Liver (tissue), 9 donors: ENCODE measurements around the gene ZBTB26. TPM values are rescaled to one million over a fixed set of nuclear protein-coding genes. Genes with fewer than 3 reads are reported as not detected.

Experiments used
- DNase-seq: peaks from one replicate; pipeline ENCODE4 v3.0.0-alpha.2; 2017; ENCODE audit warnings: low spot score
- H3K27ac ChIP-seq, 2 donors: one replicate each; pipeline ENCODE4 v1.7.0; 2013; ENCODE audit warnings: inconsistent platforms in 2 of 2, low read length in 2 of 2, control low read depth in 1 of 2, low read depth in 1 of 2, mild to moderate bottlenecking in 1 of 2
- H3K27me3 ChIP-seq, 4 donors: one replicate each; pipeline versions ENCODE4 v1.6.1 to v1.7.0; 2013; ENCODE audit warnings: low read length in 3 of 4, inconsistent platforms in 1 of 4, mild to moderate bottlenecking in 1 of 4, moderate library complexity in 1 of 4; ENCODE audit not compliant: control insufficient read depth in 4 of 4, insufficient read depth in 4 of 4
- H3K36me3 ChIP-seq, 4 donors: one replicate each; pipeline versions ENCODE4 v1.6.1 to v1.7.0; 2013; ENCODE audit warnings: low read length in 3 of 4, mild to moderate bottlenecking in 3 of 4, low read depth in 1 of 4, moderate library complexity in 1 of 4; ENCODE audit not compliant: control insufficient read depth in 4 of 4, insufficient read depth in 3 of 4
- H3K4me1 ChIP-seq, 4 donors: one replicate each; pipeline versions ENCODE4 v1.6.1 to v1.7.0; 2013; ENCODE audit warnings: low read length in 3 of 4, mild to moderate bottlenecking in 3 of 4, moderate library complexity in 1 of 4; ENCODE audit not compliant: control insufficient read depth in 4 of 4, insufficient read depth in 4 of 4
- H3K4me3 ChIP-seq, 3 donors: one replicate each; pipeline versions ENCODE4 v1.6.1 to v1.7.0; 2013; ENCODE audit warnings: low read length in 3 of 3, control low read depth in 1 of 3, low read depth in 1 of 3, mild to moderate bottlenecking in 1 of 3
- H3K9ac ChIP-seq, 2 donors: one replicate each; pipeline ENCODE4 v1.7.0; 2013; ENCODE audit warnings: low read length in 2 of 2, mild to moderate bottlenecking in 2 of 2, moderate library complexity in 2 of 2, control low read depth in 1 of 2, low read depth in 1 of 2
- H3K9me3 ChIP-seq, 4 donors: one replicate each; pipeline versions ENCODE4 v1.6.1 to v1.7.0; 2013; ENCODE audit warnings: low read length in 3 of 4; ENCODE audit not compliant: control insufficient read depth in 4 of 4
- ATF3 ChIP-seq: IDR thresholded peaks from 2 replicates; pipeline ENCODE4 v1.6.1; 2016; ENCODE audit warnings: antibody characterized with exemption
- CTCF ChIP-seq: fragments of 150-350 bp; IDR thresholded peaks from 2 replicates; pipeline ENCODE4 v1.5.1; 2017; ENCODE audit warnings: improper control_type of control experiment, low read depth, low read length; ENCODE audit not compliant: missing input control
- EGR1 ChIP-seq, 2 donors: IDR thresholded peaks; 2 replicates each; pipeline ENCODE4 v1.6.1; 2016 to 2018; ENCODE audit warnings: antibody characterized with exemption in 2 of 2, low read depth in 2 of 2
- FOXA1 ChIP-seq: IDR thresholded peaks from 2 replicates; pipeline ENCODE4 v1.6.1; 2016; ENCODE audit warnings: antibody characterized with exemption
- FOXA2 ChIP-seq: IDR thresholded peaks from 2 replicates; pipeline ENCODE4 v1.6.1; 2016; ENCODE audit warnings: antibody characterized with exemption
- GABPA ChIP-seq, 2 donors: IDR thresholded peaks in 1 of 2; conservative IDR thresholded peaks in 1 of 2; 2 replicates each; pipeline ENCODE4 v1.6.1; 2016; ENCODE audit warnings: antibody characterized with exemption in 2 of 2, mild to moderate bottlenecking in 1 of 2, moderate library complexity in 1 of 2
- HNF4A ChIP-seq, 2 donors: conservative IDR thresholded peaks; 2 replicates each; pipeline ENCODE4 v1.6.1; 2016; ENCODE audit warnings: antibody characterized with exemption in 2 of 2, mild to moderate bottlenecking in 2 of 2
- HNF4G ChIP-seq: IDR thresholded peaks from 2 replicates; pipeline ENCODE4 v1.6.1; 2016; ENCODE audit warnings: antibody characterized with exemption
- JUND ChIP-seq, 2 donors: IDR thresholded peaks; 2 replicates each; pipeline ENCODE4 v1.6.1; 2016; ENCODE audit warnings: antibody characterized with exemption in 2 of 2
- MAX ChIP-seq: IDR thresholded peaks from 2 replicates; pipeline ENCODE4 v1.6.1; 2016; ENCODE audit warnings: antibody characterized with exemption
- NR2F2 ChIP-seq: IDR thresholded peaks from 2 replicates; pipeline ENCODE4 v1.6.1; 2016; ENCODE audit warnings: antibody characterized with exemption
- RAD21 ChIP-seq, 2 donors: IDR thresholded peaks; 2 replicates each; pipeline ENCODE4 v1.6.1; 2016; ENCODE audit warnings: antibody characterized with exemption in 2 of 2, mild to moderate bottlenecking in 2 of 2
- REST ChIP-seq: IDR thresholded peaks from 2 replicates; pipeline ENCODE4 v1.6.1; 2016; ENCODE audit warnings: antibody characterized with exemption, mild to moderate bottlenecking
- RXRA ChIP-seq, 2 donors: IDR thresholded peaks; 2 replicates each; pipeline ENCODE4 v1.6.1; 2017 to 2018; ENCODE audit warnings: antibody characterized with exemption in 2 of 2, mild to moderate bottlenecking in 1 of 2
- SP1 ChIP-seq: IDR thresholded peaks from 2 replicates; pipeline ENCODE4 v1.6.1; 2018; ENCODE audit warnings: antibody characterized with exemption, mild to moderate bottlenecking
- TAF1 ChIP-seq: conservative IDR thresholded peaks from 2 replicates; pipeline ENCODE4 v1.6.1; 2016; ENCODE audit warnings: antibody characterized with exemption, mild to moderate bottlenecking
- YY1 ChIP-seq: IDR thresholded peaks from 2 replicates; pipeline ENCODE4 v1.6.1; 2016; ENCODE audit warnings: antibody characterized with exemption, mild to moderate bottlenecking
- ZBTB33 ChIP-seq: IDR thresholded peaks from 2 replicates; pipeline ENCODE4 v1.6.1; 2016; ENCODE audit warnings: antibody characterized with exemption
- WGBS: extraction: QIAGEN DNeasy Blood & Tissue Kit; methylation state at CpG from one replicate; pipeline ENCODE4 v1.1.7; 2013; 5-methylcytosine and 5-hydroxymethylcytosine counted together
- polyA plus RNA-seq, 2 donors: library from polyadenylated mRNA; stranded (reverse) in 1 of 2; unstranded in 1 of 2; fragments of 200-250 nt in 1 of 2; fragments of >200 nt in 1 of 2; fragmentation: Nextera tagmentation in 1 of 2; extraction: Ambion mirVana in 1 of 2; gene quantifications; one replicate each; pipeline versions ENCODE4 v1.2.1 to v1.2.3, GENCODE V29; 2013 to 2015
- total RNA-seq, 2 donors: library from RNA; depleted of rRNA; stranded (reverse); fragments of >200 nt; gene quantifications; one replicate each; pipeline ENCODE4 v1.2.3, GENCODE V29; 2014
- donor health status: healthy.
- donor health status: healthy.
- donor health status: healthy.
- donor health status: healthy.
- donor health status: healthy.

The ZBTB26 gene
- total and polyA plus RNA-seq, 4 donors: 0.63 to 3.3 (median 1.3) TPM

- no peak for DNase-seq
- no peaks in the 10 kb centered on the region for H3K4me1 ChIP-seq
- no peak overlapping the region for H3K4me3 ChIP-seq
- H3K36me3 ChIP-seq: peaks cover 0 to 6% (median 3%) of the 10 kb centered on the region in 4 donors
- no peak overlapping the region for H3K27ac ChIP-seq
- no peaks in the 10 kb centered on the region for H3K27me3 ChIP-seq
- no peak overlapping the region for H3K9ac ChIP-seq
- TF ChIP-seq HNF4A (conservative IDR thresholded peaks at IDR 0.05) (no peak), YY1 (no peak), ATF3 (no peak), CTCF (no peak), MAX (no peak), NR2F2 (no peak), RAD21 (IDR thresholded peaks at IDR 0.05) (no peak), HNF4G (no peak), GABPA (IDR thresholded peaks at IDR 0.05 in 1 of 2, conservative IDR thresholded peaks at IDR 0.05 in 1 of 2) (no peak), FOXA2 (no peak), REST (no peak), EGR1 (IDR thresholded peaks at IDR 0.05; ENCODE audit: low read depth in 2 of 2) (no peak), ZBTB33 (no peak), SP1 (no peak), JUND (IDR thresholded peaks at IDR 0.05) (no peak), FOXA1 (no peak), RXRA (IDR thresholded peaks at IDR 0.05) (no peak), TAF1 (no peak)
- WGBS: 76% methylated on average over 3 of the region's 3 CpGs
- no peaks in the 10 kb centered on the region for H3K9me3 ChIP-seq
Measured at GRCh38 chr9:122923947-122924346, 7.4 kb downstream of the ZBTB26 start.
